Loucy (cell line): ENCODE data around the gene DSCAM.

ENCODE experiments used
- CTCF ChIP-seq: fragments of 200-600 bp; sonication (generic); conservative IDR thresholded peaks from 2 replicates; pipeline ENCODE4 v1.5.1; 2014; ENCODE audit warnings: mild to moderate bottlenecking, antibody characterized with exemption, low read length
- EZH2phosphoT487 ChIP-seq: fragments of 200-600 bp; IDR thresholded peaks from 2 replicates; pipeline ENCODE4 v1.6.1; 2018; ENCODE audit warnings: antibody characterized with exemption, mild to moderate bottlenecking, moderate library complexity, borderline replicate concordance

- TF ChIP-seq CTCF (no peak), EZH2phosphoT487 (no peak)
Measured at GRCh38 chr21:40165773-40166070, 681.2 kb downstream of the DSCAM start.
